HepG2 (cell line): Measurements from ENCODE around the gene LSM2. TPM values are rescaled to one million over a fixed set of nuclear protein-coding genes. Genes with fewer than 3 reads are reported as not detected.
A peak's percentile ranks its signal among the peaks of the same experiment; 100 is the strongest.

ENCODE experiments used
- ATAC-seq: fragments of 200-7000 bp; cut with Tn5 transposase; 3 replicates; pipeline ENCODE4 v1.9.1; 2020; ENCODE audit warnings: mild to moderate bottlenecking, moderate library complexity
- BruUV-seq: library from RNA; stranded (reverse); fragments of 400-500 nt; replicated peaks from 2 replicates; lab custom pipeline; 2021; lab: Mats Ljungman, UMichigan
- CTCF ChIA-PET: fragments of 300-600 bp; formaldehyde crosslinking; extraction: SDS; loops from one replicate; lab custom pipeline; 2021; ENCODE audit warnings: low total read pairs, inconsistent platforms, low intra/inter-chr PET ratio; lab: Yijun Ruan, JAX
- POLR2A ChIA-PET: fragments of 350-600 bp; sonication (Branson Sonifier 250); formaldehyde crosslinking; loops from one replicate; lab custom pipeline; 2020; ENCODE audit warnings: antibody characterized with exemption, inconsistent platforms; lab: Yijun Ruan, JAX
- DNase-seq: peaks from one replicate; pipeline ENCODE4 v3.0.0-alpha.2; 2015; ENCODE audit warnings: low spot score
- FAIRE-seq: peaks from 3 replicates; lab custom pipeline; 2011; peaks lifted over from hg19 to GRCh38; lab: Jason Lieb, UNC
- H2AFZ ChIP-seq: one replicate; pipeline ENCODE4 v1.6.1; 2011; ENCODE audit warnings: low read length, inconsistent platforms
- H3K27ac ChIP-seq: fragments of 300-600 bp; 3 replicates; pipeline ENCODE4 v1.8.0; 2011; ENCODE audit warnings: mixed run types, mild to moderate bottlenecking, mixed read lengths, low read length, inconsistent platforms; ENCODE audit not compliant: insufficient read depth; ENCODE audit errors: extremely low read length
- H3K27me3 ChIP-seq, 2 experiments: fragments of 200-600 bp in 1 of 2; 2 replicates in 1 of 2; 3 replicates in 1 of 2; pipeline versions ENCODE4 v1.6.0 to v1.8.0; 2011; ENCODE audit warnings: low read length in 2 of 2, mild to moderate bottlenecking in 2 of 2, moderate library complexity in 2 of 2, inconsistent platforms in 1 of 2; ENCODE audit not compliant: insufficient read depth in 2 of 2, control insufficient read depth in 1 of 2
- H3K36me3 ChIP-seq, 2 experiments: fragments of 200-600 bp in 1 of 2; replicated peaks in 1 of 2; 2 replicates in 1 of 2; 3 replicates in 1 of 2; pipeline versions ENCODE4 v1.5.1 to v1.8.0; 2011; ENCODE audit warnings: low read length in 2 of 2, inconsistent platforms in 1 of 2; ENCODE audit not compliant: insufficient read depth in 2 of 2, control insufficient read depth in 1 of 2
- H3K4me1 ChIP-seq: 2 replicates; pipeline ENCODE4 v1.5.1; 2012; ENCODE audit warnings: low read length, inconsistent platforms; ENCODE audit not compliant: insufficient read depth
- H3K4me2 ChIP-seq: 2 replicates; pipeline ENCODE4 v1.6.0; 2011; ENCODE audit warnings: low read depth, low read length, inconsistent platforms
- H3K4me3 ChIP-seq, 3 experiments: fragments of 200-600 bp in 1 of 3; sonication (generic), shearing (Covaris generic) in 1 of 3; replicated peaks in 1 of 3; 2 replicates each; pipeline ENCODE4 v1.5.1; 2011 to 2016; ENCODE audit warnings: low read length in 3 of 3, inconsistent platforms in 2 of 3, low read depth in 2 of 3, mild to moderate bottlenecking in 2 of 3, control low read depth in 1 of 3, mixed read lengths in 1 of 3; ENCODE audit not compliant: insufficient read depth in 1 of 3
- H3K79me2 ChIP-seq: one replicate; pipeline ENCODE4 v1.6.1; 2011; ENCODE audit warnings: low read length, inconsistent platforms; ENCODE audit not compliant: insufficient read depth
- H3K9ac ChIP-seq: 2 replicates; pipeline ENCODE4 v1.6.0; 2011; ENCODE audit warnings: mild to moderate bottlenecking, low read depth, low read length, inconsistent platforms; ENCODE audit not compliant: insufficient read depth
- H3K9me3 ChIP-seq: 2 replicates; pipeline ENCODE4 v1.5.1; 2012; ENCODE audit warnings: mild to moderate bottlenecking, low read length
- H4K20me1 ChIP-seq: 2 replicates; pipeline ENCODE4 v1.6.0; 2011; ENCODE audit warnings: inconsistent platforms, mild to moderate bottlenecking, low read length, moderate library complexity; ENCODE audit not compliant: insufficient read depth
- DMAP1 ChIP-seq: IDR thresholded peaks from 2 replicates; pipeline ENCODE4 v1.6.1; 2016
- FOXP1 ChIP-seq, 2 experiments: fragments of 450-650 bp in 1 of 2; IDR thresholded peaks; 2 replicates each; pipeline ENCODE4 v1.6.1; 2017 to 2018; ENCODE audit warnings: antibody characterized with exemption in 1 of 2
- ISL2 ChIP-seq: sonication (generic); formaldehyde crosslinking; IDR thresholded peaks from 2 replicates; pipeline ENCODE4 v1.5.0; 2020; ENCODE audit warnings: missing genetic modification reagents
- MTF1 ChIP-seq: sonication (generic); formaldehyde crosslinking; IDR thresholded peaks from 2 replicates; pipeline ENCODE4 v1.5.0; 2020; ENCODE audit warnings: missing genetic modification reagents
- NRL ChIP-seq: sonication (generic); formaldehyde crosslinking; IDR thresholded peaks from 2 replicates; pipeline ENCODE4 v1.5.0; 2020; ENCODE audit warnings: missing genetic modification reagents, mild to moderate bottlenecking, moderate library complexity, borderline replicate concordance
- POLR2A ChIP-seq, 2 experiments: IDR thresholded peaks; 2 replicates each; pipeline ENCODE4 v1.6.1; 2011; ENCODE audit warnings: low read depth in 2 of 2, low read length in 2 of 2, mild to moderate bottlenecking in 1 of 2, moderate library complexity in 1 of 2; ENCODE audit not compliant: insufficient read depth in 1 of 2
- RFXANK ChIP-seq: IDR thresholded peaks from 2 replicates; pipeline ENCODE4 v1.6.1; 2016
- SP140L ChIP-seq: sonication (generic); formaldehyde crosslinking; IDR thresholded peaks from 2 replicates; pipeline ENCODE4 v1.4.0; 2020; ENCODE audit warnings: missing genetic modification reagents, borderline replicate concordance
- YEATS4 ChIP-seq: sonication (generic); formaldehyde crosslinking; IDR thresholded peaks from 2 replicates; pipeline ENCODE4 v1.4.0; 2020; ENCODE audit warnings: missing genetic modification reagents, borderline replicate concordance
- ZBTB21 ChIP-seq: sonication (generic); formaldehyde crosslinking; IDR thresholded peaks from 2 replicates; pipeline ENCODE4 v1.4.0; 2020; ENCODE audit warnings: missing genetic modification reagents
- ZFP36L1 ChIP-seq: sonication (generic); formaldehyde crosslinking; IDR thresholded peaks from 2 replicates; pipeline ENCODE4 v1.8.0; 2022; ENCODE audit warnings: mild to moderate bottlenecking, missing genetic modification reagents, moderate library complexity
- ZNF335 ChIP-seq: sonication (generic); formaldehyde crosslinking; IDR thresholded peaks from 2 replicates; pipeline ENCODE4 v1.4.0; 2020; ENCODE audit warnings: missing genetic modification reagents
- ZNF776 ChIP-seq: sonication (generic); formaldehyde crosslinking; IDR thresholded peaks from 2 replicates; pipeline ENCODE4 v1.4.0; 2020; ENCODE audit warnings: mild to moderate bottlenecking, missing genetic modification reagents
- WGBS: methylation state at CpG from one replicate; pipeline ENCODE4 v1.1.6; 2017; ENCODE audit warnings: low lambda C conversion rate; 5-methylcytosine and 5-hydroxymethylcytosine counted together
- in situ Hi-C: cut with HindIII; loops from 2 replicates; pipeline ENCODE4 v1.10.0; 2017; ENCODE audit warnings: low pct_unique_long_range_greater_than_20kb; ENCODE audit not compliant: extremely low pct_ligation_motif_present
- intact Hi-C: fragments of 100-400 bp; cut with micrococcal nuclease; formaldehyde crosslinking; loops from one replicate; pipeline ENCODE4 v1.10.0; 2022; ENCODE audit not compliant: unreplicated experiment
- polyA plus RNA-seq, 8 experiments: library from polyadenylated mRNA; depleted of rRNA in 3 of 8; stranded (reverse) in 7 of 8; unstranded in 1 of 8; fragments of >200 nt; fragmentation: Illumina TruSeq in 4 of 8; extraction: Trizol in 4 of 8; gene quantifications; 2 replicates each; pipeline versions ENCODE4 v1.2.1 to v1.2.3, GENCODE V29; 2011 to 2016; ENCODE audit warnings: low read depth in 4 of 8, missing spikeins in 1 of 8, mixed read lengths in 1 of 8; ENCODE audit not compliant: insufficient read depth in 1 of 8
- total RNA-seq, 5 experiments: library from RNA; depleted of rRNA; stranded (reverse); fragments of >200 nt; fragmentation: Illumina TruSeq; extraction: Trizol; gene quantifications; 2 replicates each; pipeline ENCODE4 v1.2.3, GENCODE V29; 2016; ENCODE audit warnings: low read depth in 1 of 5
- TF ChIP-seq, protein P1 (sequence below): sonication (generic); formaldehyde crosslinking; IDR thresholded peaks from 2 replicates; pipeline ENCODE4 v1.4.0; 2020; ENCODE audit warnings: missing genetic modification reagents
- TF ChIP-seq, protein P2 (sequence below): sonication (generic); formaldehyde crosslinking; IDR thresholded peaks from 2 replicates; pipeline ENCODE4 v1.8.0; 2022; ENCODE audit warnings: mild to moderate bottlenecking, missing genetic modification reagents
- TF ChIP-seq, protein P3 (sequence below): sonication (generic); formaldehyde crosslinking; conservative IDR thresholded peaks from 2 replicates; pipeline ENCODE4 v1.8.0; 2022; ENCODE audit warnings: low read depth, missing genetic modification reagents
- TF ChIP-seq, protein P4 (sequence below): sonication (generic); formaldehyde crosslinking; IDR thresholded peaks from 2 replicates; pipeline ENCODE4 v1.4.0; 2020; ENCODE audit warnings: missing genetic modification reagents

The LSM2 gene
- total and polyA plus RNA-seq, 2 of the 13 experiments (the other 11 are each of a cell fraction or from before 2014, with no cell fraction given): 69.4 to 90.5 TPM

DNA sequence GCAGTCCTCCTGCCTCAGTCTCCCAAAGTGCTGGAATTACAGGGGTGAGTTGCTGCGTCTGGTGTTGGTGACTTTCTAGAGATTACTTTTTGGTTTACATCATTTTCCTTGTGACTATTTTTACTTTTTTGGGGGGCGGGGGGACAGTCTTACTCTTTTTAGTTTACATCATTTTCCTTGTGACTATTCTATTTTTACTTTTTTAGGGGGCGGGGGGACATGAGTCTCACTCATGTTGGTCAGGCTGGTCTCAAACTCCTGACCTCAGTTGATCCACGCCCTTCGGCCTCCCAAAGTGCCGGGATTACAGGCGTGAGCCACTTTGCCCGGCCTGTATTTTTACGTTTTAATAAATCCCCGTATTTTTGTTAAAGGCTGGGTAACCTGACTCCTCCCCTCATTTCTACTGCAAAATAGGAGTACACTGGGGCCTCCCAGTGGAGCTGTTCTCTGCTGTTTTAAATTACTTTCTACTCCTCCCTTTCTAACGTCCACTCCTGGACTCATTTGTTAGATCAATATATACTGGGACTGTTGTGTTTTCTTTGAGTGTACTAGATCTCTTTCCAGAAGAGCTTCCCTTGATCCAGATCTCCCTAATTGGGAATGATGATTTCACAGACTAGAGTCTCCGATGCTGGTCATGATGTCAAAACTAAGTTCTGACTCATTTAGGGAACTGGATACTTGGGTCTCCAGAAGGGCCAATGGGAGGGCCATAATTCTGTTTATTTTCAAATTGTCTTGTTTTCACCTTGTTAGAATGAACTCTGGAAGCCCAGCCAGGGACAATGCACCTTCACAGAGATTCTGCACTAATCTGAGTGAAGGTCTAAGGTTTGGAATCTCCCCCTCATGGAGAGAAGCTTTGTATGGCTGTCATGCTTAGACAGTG, 30.0 kb upstream of the LSM2 start:
- no peak for ATAC-seq
- peaks cover 45% of the 10 kb centered on the region for H3K4me1 ChIP-seq
- no peaks in the 10 kb centered on the region for H3K9me3 ChIP-seq
- CTCF ChIA-PET: no interaction called here
- peaks cover 42% of the 10 kb centered on the region for H3K79me2 ChIP-seq
- BruUV-seq: no TSS peak
- DNase-seq: no peak
- POLR2A ChIA-PET: interaction anchor here (0.7 to 15.7 kb wide), 25 partner anchors 9 to 182 kb away, joined by 3 to 264 read pairs (median 4); partner anchors contain the start of genes ABHD16A, APOM, CFB and CLIC1
- peaks cover 43% of the 10 kb centered on the region for H4K20me1 ChIP-seq
- peaks cover 0 to 2% of the 10 kb centered on the region in 2 experiments; a peak in 1 of 5 replicates for H3K27me3 ChIP-seq
- H3K36me3 ChIP-seq: peaks cover 12 to 33% of the 10 kb centered on the region in 2 experiments
- no peak overlapping the region for H2AFZ ChIP-seq
- peak overlapping the region; percentile 98 for H3K9ac ChIP-seq
- H3K4me3 ChIP-seq: peak overlapping the region; percentile 75 to 98 (median 93)
- 5% methylated on average over 12 of the region's 12 CpGs for WGBS
- peak overlapping the region; percentile 93 for H3K27ac ChIP-seq
- in situ Hi-C loops (no loop called here), intact Hi-C loops (loop anchor here (10.0 kb wide), 1 partner anchor 118 kb away; the partner anchor contains the start of genes NELFE and SKIC2)
- peak overlapping the region; percentile 84 for H3K4me2 ChIP-seq
- no peak for FAIRE-seq
- TF ChIP-seq ZNF335 (CRISPR knock-in tag) (no peak), ZFP36L1 (CRISPR knock-in tag) (0 out of 2 replicates have a peak, but pooled peaks have one; percentile 13), POLR2A (IDR thresholded peaks at IDR 0.05; ENCODE audit: insufficient read depth in 1 of 2, low read depth in 2 of 2, low read length in 2 of 2) (no peak; a peak in 1 of 4 replicates), YEATS4 (no peak), ISL2 (peak; percentile 5), RFXANK (CRISPR knock-in tag) (no peak), ZBTB21 (peak; percentile 66; the same call in 1 of the 2 replicates), DMAP1 (CRISPR knock-in tag) (no peak; the same call in 1 of the 2 replicates), NRL (no peak), MTF1 (CRISPR knock-in tag) (no peak), SP140L (no peak), FOXP1 (IDR thresholded peaks at IDR 0.05) (no peak), FOXP1 (CRISPR knock-in tag; IDR thresholded peaks at IDR 0.05) (no peak), ZNF776 (CRISPR knock-in tag) (no peak)
- TF ChIP-seq, protein P1, sequence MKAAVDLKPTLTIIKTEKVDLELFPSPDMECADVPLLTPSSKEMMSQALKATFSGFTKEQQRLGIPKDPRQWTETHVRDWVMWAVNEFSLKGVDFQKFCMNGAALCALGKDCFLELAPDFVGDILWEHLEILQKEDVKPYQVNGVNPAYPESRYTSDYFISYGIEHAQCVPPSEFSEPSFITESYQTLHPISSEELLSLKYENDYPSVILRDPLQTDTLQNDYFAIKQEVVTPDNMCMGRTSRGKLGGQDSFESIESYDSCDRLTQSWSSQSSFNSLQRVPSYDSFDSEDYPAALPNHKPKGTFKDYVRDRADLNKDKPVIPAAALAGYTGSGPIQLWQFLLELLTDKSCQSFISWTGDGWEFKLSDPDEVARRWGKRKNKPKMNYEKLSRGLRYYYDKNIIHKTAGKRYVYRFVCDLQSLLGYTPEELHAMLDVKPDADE (CRISPR knock-in tag): no peak
- TF ChIP-seq, protein P2, sequence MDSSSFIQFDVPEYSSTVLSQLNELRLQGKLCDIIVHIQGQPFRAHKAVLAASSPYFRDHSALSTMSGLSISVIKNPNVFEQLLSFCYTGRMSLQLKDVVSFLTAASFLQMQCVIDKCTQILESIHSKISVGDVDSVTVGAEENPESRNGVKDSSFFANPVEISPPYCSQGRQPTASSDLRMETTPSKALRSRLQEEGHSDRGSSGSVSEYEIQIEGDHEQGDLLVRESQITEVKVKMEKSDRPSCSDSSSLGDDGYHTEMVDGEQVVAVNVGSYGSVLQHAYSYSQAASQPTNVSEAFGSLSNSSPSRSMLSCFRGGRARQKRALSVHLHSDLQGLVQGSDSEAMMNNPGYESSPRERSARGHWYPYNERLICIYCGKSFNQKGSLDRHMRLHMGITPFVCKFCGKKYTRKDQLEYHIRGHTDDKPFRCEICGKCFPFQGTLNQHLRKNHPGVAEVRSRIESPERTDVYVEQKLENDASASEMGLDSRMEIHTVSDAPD (CRISPR knock-in tag): no peak
- TF ChIP-seq, protein P3, sequence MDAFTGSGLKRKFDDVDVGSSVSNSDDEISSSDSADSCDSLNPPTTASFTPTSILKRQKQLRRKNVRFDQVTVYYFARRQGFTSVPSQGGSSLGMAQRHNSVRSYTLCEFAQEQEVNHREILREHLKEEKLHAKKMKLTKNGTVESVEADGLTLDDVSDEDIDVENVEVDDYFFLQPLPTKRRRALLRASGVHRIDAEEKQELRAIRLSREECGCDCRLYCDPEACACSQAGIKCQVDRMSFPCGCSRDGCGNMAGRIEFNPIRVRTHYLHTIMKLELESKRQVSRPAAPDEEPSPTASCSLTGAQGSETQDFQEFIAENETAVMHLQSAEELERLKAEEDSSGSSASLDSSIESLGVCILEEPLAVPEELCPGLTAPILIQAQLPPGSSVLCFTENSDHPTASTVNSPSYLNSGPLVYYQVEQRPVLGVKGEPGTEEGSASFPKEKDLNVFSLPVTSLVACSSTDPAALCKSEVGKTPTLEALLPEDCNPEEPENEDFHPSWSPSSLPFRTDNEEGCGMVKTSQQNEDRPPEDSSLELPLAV (CRISPR knock-in tag): no peak
- TF ChIP-seq, protein P4, sequence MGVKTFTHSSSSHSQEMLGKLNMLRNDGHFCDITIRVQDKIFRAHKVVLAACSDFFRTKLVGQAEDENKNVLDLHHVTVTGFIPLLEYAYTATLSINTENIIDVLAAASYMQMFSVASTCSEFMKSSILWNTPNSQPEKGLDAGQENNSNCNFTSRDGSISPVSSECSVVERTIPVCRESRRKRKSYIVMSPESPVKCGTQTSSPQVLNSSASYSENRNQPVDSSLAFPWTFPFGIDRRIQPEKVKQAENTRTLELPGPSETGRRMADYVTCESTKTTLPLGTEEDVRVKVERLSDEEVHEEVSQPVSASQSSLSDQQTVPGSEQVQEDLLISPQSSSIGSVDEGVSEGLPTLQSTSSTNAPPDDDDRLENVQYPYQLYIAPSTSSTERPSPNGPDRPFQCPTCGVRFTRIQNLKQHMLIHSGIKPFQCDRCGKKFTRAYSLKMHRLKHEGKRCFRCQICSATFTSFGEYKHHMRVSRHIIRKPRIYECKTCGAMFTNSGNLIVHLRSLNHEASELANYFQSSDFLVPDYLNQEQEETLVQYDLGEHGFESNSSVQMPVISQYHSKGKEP (CRISPR knock-in tag): no peak
